H1 (cell line): ENCODE results near the gene CRACDL. TPM values are rescaled to one million over a fixed set of nuclear protein-coding genes. Genes with fewer than 3 reads are reported as not detected.
A peak's percentile ranks its signal among the peaks of the same experiment; 100 is the strongest.

Source experiments
- CTCF ChIA-PET: fragments of 300-600 bp; sonication (Branson Sonifier 250); formaldehyde crosslinking; loops from one replicate; lab custom pipeline; 2021; ENCODE audit not compliant: partially characterized antibody; lab: Charles Lee
- POLR2A ChIA-PET: fragments of 300-600 bp; sonication (Branson Sonifier 250); formaldehyde crosslinking; loops from one replicate; lab custom pipeline; 2021; ENCODE audit warnings: inconsistent platforms; ENCODE audit not compliant: partially characterized antibody; lab: Charles Lee
- DNase-seq, 2 experiments: peaks; one replicate each; pipeline versions ENCODE4 v3.0.0 to v3.0.0-alpha.2; 2010 to 2022; ENCODE audit warnings: low spot score in 2 of 2, low read depth in 1 of 2, mixed read lengths in 1 of 2
- FAIRE-seq: peaks from 2 replicates; lab custom pipeline; 2011; peaks lifted over from hg19 to GRCh38; lab: Jason Lieb, UNC
- H2AFZ ChIP-seq: 2 replicates; pipeline ENCODE4 v1.8.1; 2012; ENCODE audit warnings: low read length, inconsistent platforms
- H2AK5ac ChIP-seq: 2 replicates; pipeline ENCODE4 v1.6.1; 2013; ENCODE audit warnings: low read depth, low read length
- H2BK120ac ChIP-seq: replicated peaks from 2 replicates; pipeline ENCODE3; 2013; ENCODE audit warnings: low read depth, low read length, inconsistent platforms
- H2BK12ac ChIP-seq: 2 replicates; pipeline ENCODE4 v1.6.1; 2013; ENCODE audit warnings: low read depth, low read length
- H2BK15ac ChIP-seq: 2 replicates; pipeline ENCODE4 v1.6.1; 2013; ENCODE audit warnings: low read length
- H2BK20ac ChIP-seq: 2 replicates; pipeline ENCODE4 v1.6.1; 2013; ENCODE audit warnings: low read length
- H2BK5ac ChIP-seq: 2 replicates; pipeline ENCODE4 v1.6.1; 2013; ENCODE audit warnings: low read depth, low read length
- H3K14ac ChIP-seq: 2 replicates; pipeline ENCODE4 v1.6.1; 2013; ENCODE audit warnings: inconsistent platforms; ENCODE audit not compliant: insufficient read length
- H3K18ac ChIP-seq: 2 replicates; pipeline ENCODE4 v1.6.1; 2013; ENCODE audit warnings: low read length; ENCODE audit errors: extremely low read depth
- H3K23ac ChIP-seq: 2 replicates; pipeline ENCODE4 v1.6.1; 2013; ENCODE audit warnings: inconsistent platforms; ENCODE audit not compliant: insufficient read length
- H3K23me2 ChIP-seq: 2 replicates; pipeline ENCODE4 v1.6.1; 2013; ENCODE audit warnings: low read depth, low read length
- H3K27ac ChIP-seq: 2 replicates; pipeline ENCODE4 v1.6.1; 2011; ENCODE audit warnings: low read depth, low read length, inconsistent platforms
- H3K27me3 ChIP-seq, 4 experiments: replicated peaks in 1 of 4; 1 replicate in 1 of 4; 2 replicates in 3 of 4; pipeline versions ENCODE4 v1.6.1 to v1.8.1; 2011 to 2013; ENCODE audit warnings: low read length in 3 of 4, mild to moderate bottlenecking in 3 of 4, inconsistent platforms in 2 of 4, mixed read lengths in 2 of 4, moderate library complexity in 1 of 4; ENCODE audit not compliant: control insufficient read depth in 3 of 4, insufficient read depth in 3 of 4; ENCODE audit errors: extremely low read depth in 1 of 4
- H3K36me3 ChIP-seq, 4 experiments: 2 replicates each; pipeline versions ENCODE4 v1.6.1 to v1.8.1; 2011 to 2013; ENCODE audit warnings: mild to moderate bottlenecking in 4 of 4, low read length in 3 of 4, moderate library complexity in 2 of 4, control low read depth in 1 of 4, inconsistent platforms in 1 of 4; ENCODE audit not compliant: insufficient read depth in 4 of 4, control insufficient read depth in 2 of 4
- H3K4ac ChIP-seq: replicated peaks from 2 replicates; pipeline ENCODE3; 2013; ENCODE audit warnings: low read length, low read depth, mixed read lengths, inconsistent platforms; ENCODE audit not compliant: insufficient read length
- H3K4me1 ChIP-seq, 4 experiments: replicated peaks in 1 of 4; 1 replicate in 1 of 4; 2 replicates in 3 of 4; pipeline versions ENCODE4 v1.6.1 to v1.8.1; 2011 to 2013; ENCODE audit warnings: low read length in 3 of 4, inconsistent platforms in 2 of 4, mixed read lengths in 1 of 4; ENCODE audit not compliant: insufficient read depth in 4 of 4, control insufficient read depth in 3 of 4
- H3K4me2 ChIP-seq, 2 experiments: 2 replicates each; pipeline versions ENCODE4 v1.6.1 to v1.8.1; 2011 to 2013; ENCODE audit warnings: low read depth in 2 of 2, low read length in 2 of 2, control low read depth in 1 of 2, inconsistent platforms in 1 of 2, mild to moderate bottlenecking in 1 of 2; ENCODE audit not compliant: insufficient read depth in 1 of 2
- H3K4me3 ChIP-seq, 4 experiments: fragments of 200-600, 300-600 bp in 1 of 4; sonication (generic), shearing (Covaris generic), sonication (Bioruptor Twin) in 1 of 4; 2 replicates each; pipeline versions ENCODE4 v1.5.1 to v1.8.1; 2011 to 2016; ENCODE audit warnings: low read length in 4 of 4, low read depth in 3 of 4, control low read depth in 2 of 4, inconsistent platforms in 2 of 4, mild to moderate bottlenecking in 2 of 4, mixed read lengths in 1 of 4, moderate library complexity in 1 of 4; ENCODE audit not compliant: insufficient read depth in 2 of 4; ENCODE audit errors: extremely low read depth in 1 of 4
- H3K56ac ChIP-seq: replicated peaks from 2 replicates; pipeline ENCODE3; 2013; ENCODE audit warnings: low read depth, mild to moderate bottlenecking, mixed read lengths, low read length, inconsistent platforms; ENCODE audit not compliant: insufficient read length
- H3K79me1 ChIP-seq: 2 replicates; pipeline ENCODE4 v1.6.1; 2013; ENCODE audit warnings: low read depth, low read length, control low read depth
- H3K79me2 ChIP-seq, 2 experiments: 2 replicates each; pipeline versions ENCODE4 v1.6.1 to v1.8.1; 2012 to 2013; ENCODE audit warnings: low read length in 2 of 2, mild to moderate bottlenecking in 2 of 2, inconsistent platforms in 1 of 2; ENCODE audit not compliant: insufficient read depth in 2 of 2, control insufficient read depth in 1 of 2
- H3K9ac ChIP-seq, 4 experiments: replicated peaks in 1 of 4; 1 replicate in 1 of 4; 2 replicates in 3 of 4; pipeline versions ENCODE4 v1.6.1 to v1.8.1; 2011 to 2013; ENCODE audit warnings: low read depth in 3 of 4, low read length in 3 of 4, control low read depth in 2 of 4, mild to moderate bottlenecking in 2 of 4, moderate library complexity in 2 of 4, inconsistent platforms in 1 of 4; ENCODE audit errors: extremely low read depth in 1 of 4
- H3K9me3 ChIP-seq, 2 experiments: 2 replicates each; pipeline versions ENCODE4 v1.6.1 to v1.8.1; 2012 to 2013; ENCODE audit warnings: mild to moderate bottlenecking in 2 of 2, moderate library complexity in 2 of 2, control low read depth in 1 of 2, inconsistent platforms in 1 of 2, low read depth in 1 of 2, low read length in 1 of 2, mixed read lengths in 1 of 2; ENCODE audit not compliant: insufficient read depth in 2 of 2
- H4K20me1 ChIP-seq, 2 experiments: replicated peaks in 1 of 2; 2 replicates each; pipeline versions ENCODE3 to v1.8.1; 2011 to 2013; ENCODE audit warnings: inconsistent platforms in 2 of 2, low read length in 2 of 2, mild to moderate bottlenecking in 1 of 2; ENCODE audit not compliant: insufficient read depth in 2 of 2, control insufficient read depth in 1 of 2
- H4K5ac ChIP-seq: 2 replicates; pipeline ENCODE4 v1.6.1; 2013; ENCODE audit warnings: low read length, low read depth, mixed read lengths, inconsistent platforms; ENCODE audit not compliant: insufficient read length
- H4K8ac ChIP-seq: 2 replicates; pipeline ENCODE4 v1.8.0; 2013; ENCODE audit warnings: mild to moderate bottlenecking, moderate library complexity, low read length, inconsistent platforms; ENCODE audit not compliant: insufficient read depth; ENCODE audit errors: extremely low read depth
- H4K91ac ChIP-seq: replicated peaks from 2 replicates; pipeline ENCODE3; 2013; ENCODE audit warnings: low read length, mixed read lengths, inconsistent platforms; ENCODE audit not compliant: insufficient read length
- CEBPB ChIP-seq: IDR thresholded peaks from 2 replicates; pipeline ENCODE4 v1.6.1; 2012; ENCODE audit warnings: low read depth, low read length
- SP2 ChIP-seq: IDR thresholded peaks from 2 replicates; pipeline ENCODE4 v1.6.1; 2012; ENCODE audit warnings: mild to moderate bottlenecking, low read length, inconsistent platforms
- WGBS, 2 experiments: shearing (Covaris generic) in 1 of 2; methylation state at CpG; one replicate each; pipeline versions ENCODE4 v1.1.6 to v1.1.7; 2013 to 2015; ENCODE audit warnings: low lambda C conversion rate in 2 of 2, mixed read lengths in 2 of 2, inconsistent platforms in 1 of 2, low coverage in 1 of 2, missing lambda C conversion rate in 1 of 2; ENCODE audit not compliant: insufficient replicate concordance in 2 of 2, insufficient coverage in 1 of 2, insufficient read length in 1 of 2; ENCODE audit errors: extremely low coverage in 1 of 2, missing lambda C conversion rate in 1 of 2; 5-methylcytosine and 5-hydroxymethylcytosine counted together
- polyA plus RNA-seq, 7 experiments: library from polyadenylated mRNA; depleted of rRNA in 3 of 7; stranded (reverse) in 5 of 7; unstranded in 2 of 7; fragments of >200 nt in 5 of 7; fragments of 200-250 nt in 2 of 7; gene quantifications; 1 replicate in 5 of 7; 2 replicates in 1 of 7; 4 replicates in 1 of 7; pipeline versions ENCODE4 v1.2.1 to v1.2.3, GENCODE V29; 2011 to 2013; ENCODE audit warnings: missing spikeins in 2 of 7, mixed read lengths in 2 of 7
- total RNA-seq: library from RNA; stranded (reverse); fragmentation: NEBNext Ultra II Directional; extraction: Animal tissue kit (Norgen Biotek cat#: 25700); gene quantifications from 2 replicates; pipeline ENCODE4 v1.2.1, GENCODE V29; 2021

CRACDL gene
- total and polyA plus RNA-seq, 2 of the 8 experiments (the other 6 are each of a cell fraction or from before 2014, with no cell fraction given) = 0.07 to 0.38 TPM

DNA sequence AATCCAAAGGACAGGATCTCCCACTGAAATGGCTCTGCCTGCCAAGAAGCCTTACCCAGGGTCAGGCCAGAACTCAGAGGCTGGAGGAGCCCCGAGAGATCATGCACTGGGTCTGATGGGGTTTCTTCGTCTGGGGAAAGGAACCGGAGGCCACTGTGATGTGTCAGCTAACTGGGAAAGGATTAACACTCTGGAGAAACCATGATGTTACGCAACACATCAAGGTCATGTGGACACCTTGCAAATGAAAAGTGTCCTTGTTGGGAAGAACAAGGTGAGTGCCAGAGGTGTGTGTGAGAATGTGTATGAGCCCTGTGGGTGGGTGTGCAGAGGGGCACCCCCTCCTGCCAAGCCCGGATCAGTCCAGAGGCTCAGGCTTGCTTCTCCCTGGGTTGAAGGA is 86.9 kb downstream of the CRACDL start:
- CTCF ChIA-PET = interaction anchor here (0.9 to 1.5 kb wide), 4 partner anchors 12 to 200 kb away, joined by 3 to 5 read pairs (median 4); no protein-coding TSS in a partner anchor

More for the DNA sequence above, 86.9 kb downstream of the CRACDL start:
- H3K14ac ChIP-seq = no peak overlapping the region
- no peak overlapping the region for H2BK12ac ChIP-seq
- FAIRE-seq (no peak), DNase-seq (no peak)
- H4K8ac ChIP-seq = no peak overlapping the region
- 93% methylated on average over 5 of the region's 5 CpGs; no CpG with 5 or more reads in 1 of the 2 experiments for WGBS, 2 experiments
- H3K27me3 ChIP-seq = no peaks in the 10 kb centered on the region
- H2BK15ac ChIP-seq = no peak overlapping the region
- H3K18ac ChIP-seq = no peak overlapping the region
- POLR2A ChIA-PET = no interaction called here
- H2BK20ac ChIP-seq = no peak overlapping the region
- no peak overlapping the region for H3K23ac ChIP-seq
- peak; percentile 71; the same call in 1 of the 2 replicates for TF ChIP-seq CEBPB
- no peak for TF ChIP-seq SP2
- no peak overlapping the region for H3K27ac ChIP-seq
- no peak overlapping the region for H3K4me2 ChIP-seq
- no peak overlapping the region for H2AK5ac ChIP-seq
- H3K4me1 ChIP-seq = no peaks in the 10 kb centered on the region
- no peaks in the 10 kb centered on the region for H3K36me3 ChIP-seq
- H2BK5ac ChIP-seq = no peak overlapping the region
- no peak overlapping the region for H4K91ac ChIP-seq
- no peak overlapping the region for H3K56ac ChIP-seq
- H3K23me2 ChIP-seq = no peaks in the 10 kb centered on the region
- H3K4ac ChIP-seq = no peak overlapping the region
- H4K5ac ChIP-seq = no peak overlapping the region
- H4K20me1 ChIP-seq = no peaks in the 10 kb centered on the region
- H3K4me3 ChIP-seq = no peak overlapping the region
- no peak overlapping the region for H2BK120ac ChIP-seq
- no peak overlapping the region for H2AFZ ChIP-seq
- H3K9ac ChIP-seq = no peak overlapping the region
- H3K9me3 ChIP-seq = no peaks in the 10 kb centered on the region
- no peaks in the 10 kb centered on the region for H3K79me1 ChIP-seq
- no peaks in the 10 kb centered on the region for H3K79me2 ChIP-seq
